Measurements from ENCODE around the gene TSHZ2. TPM values are rescaled to one million over a fixed set of nuclear protein-coding genes. Genes with fewer than 3 reads are reported as not detected.

The TSHZ2 gene
- total RNA-seq, 1 experiment from 2014 or later = 0.20 TPM

DNA sequence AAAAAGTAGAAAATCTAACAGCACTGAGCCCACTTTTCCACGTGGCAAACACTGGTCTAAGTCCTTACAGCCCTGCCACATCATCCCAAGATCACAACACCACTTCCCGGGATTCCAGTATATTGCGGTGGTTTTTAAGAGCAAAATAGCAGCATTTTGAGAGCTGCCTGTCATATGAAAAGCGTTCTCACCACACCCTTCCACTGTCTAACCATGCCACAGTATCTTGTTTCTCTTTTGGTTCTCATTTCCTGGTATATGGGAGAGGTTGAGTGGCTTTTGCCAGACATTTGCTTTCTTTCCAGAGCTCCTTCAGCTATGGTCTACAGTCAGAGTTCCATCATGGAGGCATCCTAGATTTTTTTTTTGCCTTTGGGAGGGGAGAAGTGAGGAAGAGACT, 243.0 kb downstream of the TSHZ2 start (continued):
- TF ChIP-seq, protein P1, sequence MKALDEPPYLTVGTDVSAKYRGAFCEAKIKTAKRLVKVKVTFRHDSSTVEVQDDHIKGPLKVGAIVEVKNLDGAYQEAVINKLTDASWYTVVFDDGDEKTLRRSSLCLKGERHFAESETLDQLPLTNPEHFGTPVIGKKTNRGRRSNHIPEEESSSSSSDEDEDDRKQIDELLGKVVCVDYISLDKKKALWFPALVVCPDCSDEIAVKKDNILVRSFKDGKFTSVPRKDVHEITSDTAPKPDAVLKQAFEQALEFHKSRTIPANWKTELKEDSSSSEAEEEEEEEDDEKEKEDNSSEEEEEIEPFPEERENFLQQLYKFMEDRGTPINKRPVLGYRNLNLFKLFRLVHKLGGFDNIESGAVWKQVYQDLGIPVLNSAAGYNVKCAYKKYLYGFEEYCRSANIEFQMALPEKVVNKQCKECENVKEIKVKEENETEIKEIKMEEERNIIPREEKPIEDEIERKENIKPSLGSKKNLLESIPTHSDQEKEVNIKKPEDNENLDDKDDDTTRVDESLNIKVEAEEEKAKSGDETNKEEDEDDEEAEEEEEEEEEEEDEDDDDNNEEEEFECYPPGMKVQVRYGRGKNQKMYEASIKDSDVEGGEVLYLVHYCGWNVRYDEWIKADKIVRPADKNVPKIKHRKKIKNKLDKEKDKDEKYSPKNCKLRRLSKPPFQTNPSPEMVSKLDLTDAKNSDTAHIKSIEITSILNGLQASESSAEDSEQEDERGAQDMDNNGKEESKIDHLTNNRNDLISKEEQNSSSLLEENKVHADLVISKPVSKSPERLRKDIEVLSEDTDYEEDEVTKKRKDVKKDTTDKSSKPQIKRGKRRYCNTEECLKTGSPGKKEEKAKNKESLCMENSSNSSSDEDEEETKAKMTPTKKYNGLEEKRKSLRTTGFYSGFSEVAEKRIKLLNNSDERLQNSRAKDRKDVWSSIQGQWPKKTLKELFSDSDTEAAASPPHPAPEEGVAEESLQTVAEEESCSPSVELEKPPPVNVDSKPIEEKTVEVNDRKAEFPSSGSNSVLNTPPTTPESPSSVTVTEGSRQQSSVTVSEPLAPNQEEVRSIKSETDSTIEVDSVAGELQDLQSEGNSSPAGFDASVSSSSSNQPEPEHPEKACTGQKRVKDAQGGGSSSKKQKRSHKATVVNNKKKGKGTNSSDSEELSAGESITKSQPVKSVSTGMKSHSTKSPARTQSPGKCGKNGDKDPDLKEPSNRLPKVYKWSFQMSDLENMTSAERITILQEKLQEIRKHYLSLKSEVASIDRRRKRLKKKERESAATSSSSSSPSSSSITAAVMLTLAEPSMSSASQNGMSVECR (CRISPR knock-in tag; IDR thresholded peaks at IDR 0.05; ENCODE audit: borderline replicate concordance) = no peak
- no peak for TF ChIP-seq TCF7 (CRISPR knock-in tag; IDR thresholded peaks at IDR 0.05; ENCODE audit: low read depth)
- TF ChIP-seq, protein P2, sequence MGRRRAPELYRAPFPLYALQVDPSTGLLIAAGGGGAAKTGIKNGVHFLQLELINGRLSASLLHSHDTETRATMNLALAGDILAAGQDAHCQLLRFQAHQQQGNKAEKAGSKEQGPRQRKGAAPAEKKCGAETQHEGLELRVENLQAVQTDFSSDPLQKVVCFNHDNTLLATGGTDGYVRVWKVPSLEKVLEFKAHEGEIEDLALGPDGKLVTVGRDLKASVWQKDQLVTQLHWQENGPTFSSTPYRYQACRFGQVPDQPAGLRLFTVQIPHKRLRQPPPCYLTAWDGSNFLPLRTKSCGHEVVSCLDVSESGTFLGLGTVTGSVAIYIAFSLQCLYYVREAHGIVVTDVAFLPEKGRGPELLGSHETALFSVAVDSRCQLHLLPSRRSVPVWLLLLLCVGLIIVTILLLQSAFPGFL (CRISPR knock-in tag; IDR thresholded peaks at IDR 0.05; ENCODE audit: borderline replicate concordance) = no peak

DNA sequence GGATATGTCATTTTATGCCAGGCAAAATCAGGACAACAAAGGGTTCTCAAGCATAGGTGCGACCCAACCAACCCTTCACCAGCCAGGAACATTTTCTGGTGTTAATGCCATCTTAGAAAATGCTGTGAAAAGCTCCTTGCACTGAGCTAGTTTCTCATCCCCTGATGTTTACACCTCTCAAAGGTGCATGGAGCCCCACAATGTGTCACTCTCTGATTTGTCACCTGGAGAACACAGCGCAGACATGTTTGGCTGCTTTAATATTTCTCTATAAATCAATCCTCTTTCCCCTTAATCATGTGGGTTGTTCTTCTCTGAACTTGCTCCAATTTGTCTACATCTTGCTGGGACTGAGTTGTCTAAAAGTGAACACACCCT, 244.3 kb downstream of the TSHZ2 start:
- Mint-ChIP-seq H3K36me3 (peaks cover 19% of the 10 kb centered on the region), H3K27me3 (ENCODE audit: low read depth) (peaks cover 22% of the 10 kb centered on the region), H3K27ac (no peak overlapping the region; the same call in 1 of the 2 replicates), H3K4me1 (peaks cover 38% of the 10 kb centered on the region), H3K4me3 (peak overlapping the region; percentile 49; the same call in 1 of the 2 replicates), H3K9me3 (peaks cover 21% of the 10 kb centered on the region)
- no peak for DNase-seq (ENCODE audit: low spot score)
- ATAC-seq = no peak
- POLR2A ChIA-PET = no interaction called here
- CTCF ChIA-PET = interaction anchor here (0.6 to 2.2 kb wide), 20 partner anchors 8 to 740 kb away, joined by 3 to 19 read pairs (median 4); no protein-coding TSS in a partner anchor
- TF ChIP-seq, protein P1 (CRISPR knock-in tag; IDR thresholded peaks at IDR 0.05; ENCODE audit: borderline replicate concordance) = no peak
- TF ChIP-seq SMAD3 (CRISPR knock-in tag; IDR thresholded peaks at IDR 0.05; ENCODE audit: borderline replicate concordance) = no peak
- TF ChIP-seq, protein P3, sequence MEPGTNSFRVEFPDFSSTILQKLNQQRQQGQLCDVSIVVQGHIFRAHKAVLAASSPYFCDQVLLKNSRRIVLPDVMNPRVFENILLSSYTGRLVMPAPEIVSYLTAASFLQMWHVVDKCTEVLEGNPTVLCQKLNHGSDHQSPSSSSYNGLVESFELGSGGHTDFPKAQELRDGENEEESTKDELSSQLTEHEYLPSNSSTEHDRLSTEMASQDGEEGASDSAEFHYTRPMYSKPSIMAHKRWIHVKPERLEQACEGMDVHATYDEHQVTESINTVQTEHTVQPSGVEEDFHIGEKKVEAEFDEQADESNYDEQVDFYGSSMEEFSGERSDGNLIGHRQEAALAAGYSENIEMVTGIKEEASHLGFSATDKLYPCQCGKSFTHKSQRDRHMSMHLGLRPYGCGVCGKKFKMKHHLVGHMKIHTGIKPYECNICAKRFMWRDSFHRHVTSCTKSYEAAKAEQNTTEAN (CRISPR knock-in tag; IDR thresholded peaks at IDR 0.05) = no peak
- TF ChIP-seq, protein P4, sequence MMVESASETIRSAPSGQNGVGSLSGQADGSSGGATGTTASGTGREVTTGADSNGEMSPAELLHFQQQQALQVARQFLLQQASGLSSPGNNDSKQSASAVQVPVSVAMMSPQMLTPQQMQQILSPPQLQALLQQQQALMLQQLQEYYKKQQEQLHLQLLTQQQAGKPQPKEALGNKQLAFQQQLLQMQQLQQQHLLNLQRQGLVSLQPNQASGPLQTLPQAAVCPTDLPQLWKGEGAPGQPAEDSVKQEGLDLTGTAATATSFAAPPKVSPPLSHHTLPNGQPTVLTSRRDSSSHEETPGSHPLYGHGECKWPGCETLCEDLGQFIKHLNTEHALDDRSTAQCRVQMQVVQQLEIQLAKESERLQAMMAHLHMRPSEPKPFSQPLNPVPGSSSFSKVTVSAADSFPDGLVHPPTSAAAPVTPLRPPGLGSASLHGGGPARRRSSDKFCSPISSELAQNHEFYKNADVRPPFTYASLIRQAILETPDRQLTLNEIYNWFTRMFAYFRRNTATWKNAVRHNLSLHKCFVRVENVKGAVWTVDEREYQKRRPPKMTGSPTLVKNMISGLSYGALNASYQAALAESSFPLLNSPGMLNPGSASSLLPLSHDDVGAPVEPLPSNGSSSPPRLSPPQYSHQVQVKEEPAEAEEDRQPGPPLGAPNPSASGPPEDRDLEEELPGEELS (CRISPR knock-in tag; IDR thresholded peaks at IDR 0.05) = no peak

Data from WTC11 (cell line).